Measurements from ENCODE around the gene TBXAS1.

TBXAS1 gene

DNA sequence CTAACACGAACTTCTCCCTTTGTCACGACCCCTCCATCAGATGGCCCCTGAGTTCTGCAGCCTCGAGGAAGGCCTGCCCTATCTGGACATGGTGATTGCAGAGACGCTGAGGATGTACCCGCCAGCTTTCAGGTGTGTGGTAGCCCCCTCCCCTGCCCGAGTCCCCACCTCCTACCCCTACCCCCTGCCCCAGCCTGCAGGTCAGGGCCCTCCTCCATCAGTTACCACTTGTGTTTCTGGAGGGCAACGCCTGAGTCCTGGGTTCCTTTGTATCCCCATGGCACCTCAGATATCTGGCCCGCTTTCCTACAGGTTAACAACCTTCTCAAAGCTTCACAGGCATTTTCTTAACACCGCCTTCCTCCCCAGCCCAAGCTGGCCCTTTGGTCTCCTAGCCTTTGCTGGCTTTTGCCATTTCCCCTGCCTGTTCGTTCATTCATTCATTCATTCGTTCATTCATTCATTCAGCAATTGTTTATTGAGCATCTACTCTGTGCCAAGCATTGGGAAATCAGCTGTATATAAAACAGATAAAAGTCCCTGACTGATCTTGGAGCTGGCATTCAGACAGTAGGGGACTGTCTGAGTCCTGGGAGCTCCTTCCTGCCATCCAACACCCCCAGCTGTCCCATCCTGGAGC is 178.1 kb downstream of the TBXAS1 start:
- no peak for DNase-seq

DNA sequence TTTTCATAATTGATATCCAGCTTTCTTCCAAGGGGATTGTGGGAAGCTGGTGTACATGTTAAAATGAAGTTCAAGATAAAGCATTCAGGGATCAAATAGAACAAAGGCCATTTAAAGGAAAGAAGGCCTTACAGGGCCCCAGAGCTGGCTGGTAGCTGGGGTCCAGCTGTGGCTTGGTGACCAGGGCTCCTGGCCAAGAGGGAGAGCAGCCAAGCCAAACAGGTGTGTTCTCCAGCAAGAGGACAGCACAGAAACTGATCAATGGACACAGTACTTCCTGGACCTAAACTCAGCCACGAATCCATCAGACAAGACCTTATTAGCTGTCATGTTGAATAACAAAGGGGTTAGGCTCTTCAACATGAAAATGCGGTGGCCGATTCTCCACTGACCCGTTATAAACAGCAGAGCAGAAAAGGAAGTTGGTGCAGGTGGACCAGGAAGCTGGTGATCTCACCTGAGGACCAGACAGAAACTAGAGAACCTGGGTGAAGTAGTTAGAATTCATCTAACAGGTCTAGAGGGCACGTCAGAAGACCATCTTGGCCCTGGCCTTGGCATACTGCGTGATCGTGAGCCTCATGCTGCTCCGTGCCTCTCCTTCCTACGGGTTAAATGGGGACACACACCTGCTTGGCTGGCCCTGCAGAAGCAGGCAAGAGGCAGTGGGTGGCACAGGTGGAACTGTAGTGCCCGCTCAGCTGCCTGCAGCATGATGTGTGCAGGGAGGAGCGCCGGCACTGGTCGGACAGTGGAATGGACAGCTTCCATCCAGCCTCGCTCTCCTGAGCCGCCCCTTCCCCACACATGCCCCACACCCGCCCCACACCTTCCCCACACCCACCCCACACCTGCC is 179.9 kb downstream of the TBXAS1 start:
- no peak for DNase-seq

GRCh38 chr7:140009735-140010134 is 180.7 kb downstream of the TBXAS1 start:
- no peak for DNase-seq

DNA sequence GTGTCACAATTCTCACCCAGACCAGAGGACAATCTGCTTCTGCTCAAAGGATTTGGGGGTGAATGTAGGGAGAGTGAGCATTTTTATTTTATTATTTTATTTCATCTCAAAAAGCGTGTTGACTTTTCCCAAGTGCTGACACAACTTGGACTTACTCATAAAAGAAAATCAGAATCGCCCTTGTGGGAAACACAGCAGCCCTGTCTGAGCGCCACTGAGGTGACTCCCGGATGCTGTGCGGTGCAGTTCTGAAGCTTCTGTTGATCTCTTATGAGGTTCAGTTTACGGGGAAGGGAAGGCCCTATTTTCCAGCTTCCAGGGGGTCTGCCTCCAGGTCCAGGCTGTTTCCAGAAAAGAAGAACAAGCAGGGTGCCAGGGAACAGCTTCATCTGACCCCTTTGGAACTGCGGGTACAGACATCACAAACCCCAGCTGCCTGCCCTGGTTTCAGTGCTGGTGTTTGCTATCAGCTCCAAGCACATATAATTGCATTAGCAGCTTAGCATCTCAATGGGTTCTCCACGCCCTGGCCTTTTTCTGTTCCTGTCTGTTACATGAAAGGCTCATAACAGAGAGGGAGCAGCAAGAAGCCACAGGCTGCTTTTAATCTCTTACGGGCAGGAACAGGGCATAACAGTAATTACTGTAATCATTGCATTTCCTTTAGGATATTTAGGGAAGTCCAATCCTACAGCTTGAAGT is 181.3 kb downstream of the TBXAS1 start:
- no peak for DNase-seq

DNA sequence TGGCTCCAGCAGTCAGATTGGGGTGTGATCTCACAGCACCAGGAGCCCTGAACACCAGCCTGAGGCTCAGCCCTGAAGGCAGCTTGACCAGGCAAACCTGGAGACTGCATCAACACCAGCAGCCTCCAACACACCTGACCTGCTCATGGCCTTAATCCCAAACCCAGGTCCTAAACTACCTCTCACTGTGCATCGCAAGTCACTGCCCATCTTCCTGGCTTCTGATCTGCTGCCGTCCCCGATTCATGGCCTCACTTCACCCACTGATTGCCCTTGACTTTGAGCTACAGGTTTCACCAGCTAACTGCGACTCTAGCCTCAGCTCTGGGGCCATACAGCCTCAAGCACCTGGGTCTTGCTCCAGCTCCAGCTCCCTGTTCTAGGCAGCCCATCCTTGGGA is 184.6 kb downstream of the TBXAS1 start:
- no peak for DNase-seq

DNA sequence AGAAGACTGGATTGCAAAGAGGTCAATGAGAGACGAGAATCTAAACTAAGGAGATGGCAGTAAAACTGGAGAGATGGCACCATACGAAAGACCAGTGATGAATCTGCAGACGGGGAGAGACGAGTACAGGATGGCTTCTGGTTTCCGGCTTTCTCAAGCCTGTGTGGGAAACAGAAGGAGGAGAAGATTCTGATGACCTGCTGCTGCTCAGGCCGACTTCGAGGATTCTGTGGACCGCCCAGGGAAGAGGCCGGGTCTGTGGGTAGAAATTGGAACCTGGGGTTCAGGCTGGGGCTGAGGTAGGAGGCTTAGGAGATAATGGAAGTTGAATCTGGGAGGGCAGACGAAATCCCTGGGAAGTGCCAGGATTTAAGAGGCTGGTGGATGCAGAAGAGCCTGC is 185.1 kb downstream of the TBXAS1 start:
- DNase-seq, result no peak

GRCh38 chr7:140015471-140015970 is 186.5 kb downstream of the TBXAS1 start:
- DNase-seq, result no peak

GRCh38 chr7:140016540-140016939 is 187.5 kb downstream of the TBXAS1 start:
- DNase-seq, result no peak

DNA sequence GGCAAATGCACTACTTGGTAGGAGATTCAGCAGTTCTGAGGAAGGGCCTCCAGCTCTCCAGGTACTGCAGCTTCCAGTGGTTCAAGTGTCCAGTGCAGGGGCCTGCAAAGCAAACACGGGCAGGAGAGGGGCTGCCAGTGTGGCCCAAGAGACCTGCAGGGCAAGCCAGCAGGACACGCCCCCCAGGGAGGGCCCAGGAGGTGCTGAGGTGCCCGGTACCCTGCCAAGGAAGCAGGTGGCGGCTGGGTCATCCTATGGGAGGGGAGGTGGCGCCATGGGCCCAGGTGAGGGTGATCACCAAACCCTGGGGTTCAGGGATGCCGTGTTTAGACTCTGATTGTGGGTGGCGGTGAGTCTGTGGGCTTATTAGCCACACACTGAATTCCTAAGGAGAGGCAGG is 188.0 kb downstream of the TBXAS1 start:
- no peak for DNase-seq

DNA sequence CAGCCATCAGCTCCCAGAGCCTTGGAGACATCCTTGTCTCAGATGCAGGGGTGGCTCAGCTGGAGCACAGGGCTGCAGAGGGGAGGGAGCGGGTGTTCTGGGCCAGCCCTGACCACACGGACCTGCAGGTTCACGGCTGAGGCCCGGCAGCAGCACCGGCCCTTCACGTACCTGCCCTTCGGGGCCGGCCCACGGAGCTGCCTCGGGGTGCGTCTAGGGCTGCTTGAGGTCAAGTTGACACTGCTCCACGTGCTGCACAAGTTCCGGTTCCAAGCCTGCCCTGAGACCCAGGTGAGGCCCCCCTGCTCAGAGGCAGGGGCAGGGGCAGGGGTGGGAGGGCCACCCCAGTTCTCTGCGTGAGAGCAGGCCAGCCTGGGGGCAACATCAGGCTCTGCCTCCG is 188.5 kb downstream of the TBXAS1 start:
- DNase-seq, result no peak

DNA sequence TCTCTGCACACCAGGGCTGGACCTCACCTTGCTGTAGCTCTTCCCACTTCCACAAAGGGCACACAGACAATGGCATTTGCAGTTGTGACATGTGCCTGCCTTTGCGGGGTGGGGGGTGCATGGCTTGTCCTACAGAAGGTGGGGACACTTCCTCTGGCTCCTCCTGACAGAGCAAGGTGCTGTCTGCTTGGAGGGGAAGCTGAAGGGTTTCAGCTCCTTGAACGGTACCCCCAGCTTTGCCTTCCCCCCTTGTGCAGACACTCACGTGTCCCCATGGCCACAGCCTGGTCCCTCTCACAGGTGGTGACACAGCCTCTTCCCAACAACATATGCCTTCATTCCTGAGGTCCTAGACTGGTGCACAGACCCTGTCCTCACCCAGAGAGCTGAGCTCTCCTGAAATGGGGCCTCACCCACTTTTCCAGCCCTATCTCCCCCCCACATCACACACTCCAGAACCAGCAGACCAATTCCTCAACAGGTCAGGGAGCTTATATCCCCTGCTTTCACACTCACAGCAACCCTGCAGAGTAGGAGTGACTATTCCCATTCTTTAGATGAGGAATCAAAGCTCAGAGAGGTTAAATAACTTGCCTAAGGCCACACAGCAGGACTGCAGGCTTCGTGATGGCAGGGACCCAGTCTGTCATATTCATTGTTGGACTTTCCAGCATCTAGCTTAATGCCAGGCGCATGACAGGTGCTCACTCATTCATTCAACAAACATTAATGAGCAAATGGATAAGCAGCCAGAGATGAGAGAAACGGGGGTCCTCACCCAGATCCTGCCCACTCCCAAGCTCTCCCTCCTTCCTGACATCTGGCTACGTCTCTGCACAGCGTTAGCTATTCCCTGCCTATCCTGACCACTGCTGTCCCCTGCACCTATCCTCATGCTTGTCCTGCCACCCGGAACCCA is 189.3 kb downstream of the TBXAS1 start:
- DNase-seq, result no peak

DNA sequence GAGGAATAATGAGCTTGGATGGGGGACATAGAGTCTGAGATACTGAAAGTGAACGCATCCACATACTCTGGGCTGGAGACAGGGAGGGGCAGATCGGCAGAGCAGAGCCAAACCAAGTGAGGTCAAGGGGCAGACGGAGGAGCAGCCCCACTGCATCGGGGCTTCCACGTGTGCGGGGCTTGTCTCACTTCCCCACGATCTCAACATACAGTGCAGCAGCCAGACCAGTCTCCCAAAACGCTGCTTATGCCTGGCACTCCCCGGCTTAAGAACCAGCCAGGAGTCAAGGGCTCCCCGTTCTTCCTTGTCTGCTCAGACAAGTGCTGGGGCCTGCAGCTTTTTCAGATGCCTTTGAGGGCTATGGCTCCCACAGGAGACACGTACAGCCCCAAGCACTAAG is 190.1 kb downstream of the TBXAS1 start:
- DNase-seq, result no peak

GRCh38 chr7:140019606-140020005 is 190.5 kb downstream of the TBXAS1 start:
- DNase-seq, result no peak

DNA sequence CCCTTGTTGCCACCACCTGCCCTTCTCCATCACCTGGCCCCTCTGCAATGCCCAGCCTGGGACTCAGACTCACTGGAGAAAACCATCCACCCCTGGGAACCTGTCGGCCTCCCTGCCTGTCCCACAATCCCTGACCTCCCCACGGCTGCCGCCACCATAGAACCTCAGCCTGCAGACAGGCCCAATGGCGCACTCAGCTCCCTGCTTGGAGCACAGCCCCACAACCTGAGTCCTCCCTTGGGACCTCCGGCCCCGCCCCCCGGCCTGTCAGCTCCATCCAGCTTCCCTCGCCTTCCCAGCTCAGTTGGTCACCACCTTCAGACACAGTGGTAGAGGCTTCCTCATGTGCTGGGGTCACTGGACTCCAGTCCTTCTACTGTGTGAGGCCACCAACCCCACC is 192.5 kb downstream of the TBXAS1 start:
- no peak for DNase-seq

DNA sequence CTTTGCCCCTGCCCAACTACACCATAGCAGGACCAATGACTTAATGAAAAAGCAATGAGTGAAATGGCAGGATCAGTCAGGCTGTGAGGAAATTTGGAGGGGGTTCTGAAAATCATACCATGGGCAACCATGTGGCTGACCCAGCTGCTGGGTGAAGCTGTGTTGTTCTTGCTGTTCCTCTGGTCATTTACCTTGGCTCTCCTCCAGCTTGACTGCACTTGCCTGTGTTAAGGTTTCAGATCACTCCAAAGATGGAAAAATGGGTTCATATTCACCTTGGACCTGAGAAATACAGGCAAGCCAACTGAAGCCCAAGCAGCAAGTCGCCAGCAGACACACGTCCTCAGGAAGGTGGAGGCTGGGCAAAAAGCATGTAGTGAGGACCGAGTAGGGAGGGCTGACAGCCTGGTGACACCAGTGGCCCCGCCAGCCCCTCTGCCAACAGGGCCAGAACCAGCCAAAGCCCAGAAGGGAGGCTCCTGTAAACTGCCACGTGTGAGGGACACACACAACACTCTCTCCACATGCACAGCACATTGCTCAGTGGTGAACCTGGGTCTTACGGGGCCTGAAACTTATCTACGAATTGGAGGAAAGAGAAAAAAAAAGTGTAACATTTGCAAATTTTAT is 193.6 kb downstream of the TBXAS1 start:
- DNase-seq, result no peak

- no peak for DNase-seq
Observed at GRCh38 chr7:140023728-140024127, 194.7 kb downstream of the TBXAS1 start.

- no peak for DNase-seq
Observed at GRCh38 chr7:140024585-140024984, 195.5 kb downstream of the TBXAS1 start.

- no peak for DNase-seq
Observed at GRCh38 chr7:140025241-140025640, 196.2 kb downstream of the TBXAS1 start.

- DNase-seq, result no peak
Observed at GRCh38 chr7:140025814-140026433, 196.9 kb downstream of the TBXAS1 start.

DNA sequence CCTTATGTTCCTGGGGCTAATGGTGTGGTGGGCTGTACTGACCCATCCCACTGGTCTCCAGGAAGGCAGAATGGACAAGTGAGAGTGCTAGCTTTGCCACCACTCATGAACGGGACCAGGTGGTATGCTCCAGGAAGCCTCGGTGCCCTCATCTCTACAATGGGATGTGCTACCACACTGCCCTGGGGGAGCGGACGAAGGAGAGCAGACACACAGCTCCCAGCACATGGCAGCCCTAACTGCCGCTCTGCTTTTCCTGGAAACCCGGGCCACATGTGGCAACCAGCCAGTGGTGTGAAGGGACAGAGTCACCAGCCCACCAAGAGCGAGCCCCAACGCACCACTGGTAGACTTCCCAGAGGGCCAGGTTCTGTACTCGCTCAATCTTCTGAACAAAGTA is 197.9 kb downstream of the TBXAS1 start:
- no peak for DNase-seq

GRCh38 chr7:140027858-140028257 is 198.8 kb downstream of the TBXAS1 start:
- no peak for DNase-seq

- DNase-seq, result no peak
Observed at GRCh38 chr7:140028311-140028710, 199.2 kb downstream of the TBXAS1 start.
